OCI-LY3 (cell line): ENCODE measurements around the gene HCAR3.
"Not testable (repeated sequence)": the region's sequence is repeated elsewhere in the genome, so short reads cannot be mapped to it uniquely, and the experiment has no call there.

Experiments used
- H2AFZ ChIP-seq: fragments of 200-600, 300-600 bp; shearing (Covaris generic); 2 replicates; pipeline ENCODE4 v1.6.0; 2014; ENCODE audit warnings: antibody characterized with exemption, low read depth, low read length
- H3K27ac ChIP-seq: fragments of 200-600, 300-600 bp; sonication (generic); 2 replicates; pipeline ENCODE4 v1.5.1; 2014; ENCODE audit warnings: mild to moderate bottlenecking, low read length, moderate library complexity, mixed read lengths
- H3K27me3 ChIP-seq: fragments of 200-600, 300-600 bp; sonication (generic); 2 replicates; pipeline ENCODE4 v1.6.1; 2014; ENCODE audit warnings: low read depth, low read length, mixed read lengths
- H3K36me3 ChIP-seq: fragments of 200-600, 300-600 bp; sonication (generic); replicated peaks from 2 replicates; pipeline ENCODE3; 2014; ENCODE audit warnings: low read depth, low read length, mixed read lengths
- H3K4me1 ChIP-seq: fragments of 300-600, 200-600 bp; sonication (generic); 2 replicates; pipeline ENCODE4 v1.6.1; 2014; ENCODE audit warnings: low read length, mixed read lengths
- H3K4me2 ChIP-seq: fragments of 200-600, 300-600 bp; sonication (generic); 2 replicates; pipeline ENCODE4 v1.6.1; 2014; ENCODE audit warnings: low read length, mixed read lengths
- H3K4me3 ChIP-seq: fragments of 300-600, 200-600 bp; sonication (generic); 2 replicates; pipeline ENCODE4 v1.5.1; 2014; ENCODE audit warnings: antibody characterized with exemption, mild to moderate bottlenecking, low read length, moderate library complexity
- H3K79me2 ChIP-seq: fragments of 300-600, 200-600 bp; shearing (Covaris generic); 2 replicates; pipeline ENCODE4 v1.6.1; 2014; ENCODE audit warnings: mild to moderate bottlenecking, low read length, mixed read lengths
- H3K9ac ChIP-seq: fragments of 300-600, 200-600 bp; shearing (Covaris generic); 2 replicates; pipeline ENCODE4 v1.6.0; 2014; ENCODE audit warnings: mild to moderate bottlenecking, low read length, moderate library complexity
- H3K9me3 ChIP-seq: fragments of 200-600, 300-600 bp; shearing (Covaris generic); 2 replicates; pipeline ENCODE4 v1.6.1; 2014; ENCODE audit warnings: low read length, mixed read lengths; ENCODE audit not compliant: insufficient read depth
- H4K20me1 ChIP-seq: fragments of 200-600, 300-600 bp; sonication (generic); 2 replicates; pipeline ENCODE4 v1.6.1; 2016; ENCODE audit warnings: low read length, mixed read lengths; ENCODE audit not compliant: insufficient read depth
- CTCF ChIP-seq: fragments of 200-600, 300-600 bp; sonication (generic); IDR thresholded peaks from 2 replicates; pipeline ENCODE4 v1.5.1; 2014; ENCODE audit warnings: antibody characterized with exemption, low read length, low read depth
- EZH2phosphoT487 ChIP-seq: fragments of 200-600 bp; shearing (Covaris generic); IDR thresholded peaks from 2 replicates; pipeline ENCODE4 v1.6.1; 2018; ENCODE audit warnings: antibody characterized with exemption, mixed run types, low read depth

The HCAR3 gene

GRCh38 chr12:122752464-122753318, 36.1 kb upstream of the HCAR3 start, which contains the start of gene DENR:
Gene DENR (plus strand): TSS chr12:122752824. CDS start chr12:122753702, 878 bp downstream.
- Histone ChIP-seq H3K27me3 (no peaks in the 10 kb centered on the region), H3K4me3 (peak within 1 kb of the TSS; percentile 94), H3K4me2 (peak within 1 kb of the TSS; percentile 94), H3K4me1 (peaks cover 18% of the 10 kb centered on the region), H3K27ac (peak within 1 kb of the TSS; percentile 45), H2AFZ (peak within 1 kb of the TSS; percentile 66; the same call in 1 of the 2 replicates), H3K9me3 (no peaks in the 10 kb centered on the region), H3K36me3 (peaks cover 30% of the 10 kb centered on the region), H4K20me1 (no peaks in the 10 kb centered on the region), H3K79me2 (peaks cover 19% of the 10 kb centered on the region), H3K9ac (peak within 1 kb of the TSS; percentile 87)
- TF ChIP-seq EZH2phosphoT487 (no peak), CTCF (peak; percentile 90)

- not testable (repeated sequence) for H3K27me3 ChIP-seq, H4K20me1 ChIP-seq, H3K9ac ChIP-seq, H3K27ac ChIP-seq, H2AFZ ChIP-seq, H3K9me3 ChIP-seq, H3K4me3 ChIP-seq
- H3K4me1 ChIP-seq: peaks cover 18% of the 10 kb centered on the region
- H3K4me2 ChIP-seq: peak overlapping the region; percentile 63
- peaks cover 19% of the 10 kb centered on the region for H3K79me2 ChIP-seq
- peaks cover 16% of the 10 kb centered on the region for H3K36me3 ChIP-seq
Measured at GRCh38 chr12:122750781-122751515, 34.3 kb upstream of the HCAR3 start.

GRCh38 chr12:122749569-122750332, 33.1 kb upstream of the HCAR3 start:
- no peak overlapping the region for H3K4me2 ChIP-seq
- H3K27me3 ChIP-seq: no peaks in the 10 kb centered on the region
- peaks cover 19% of the 10 kb centered on the region for H3K79me2 ChIP-seq
- peaks cover 18% of the 10 kb centered on the region for H3K4me1 ChIP-seq
- peaks cover 9% of the 10 kb centered on the region for H3K36me3 ChIP-seq
- H3K9me3 ChIP-seq: no peaks in the 10 kb centered on the region
- no peak overlapping the region for H2AFZ ChIP-seq
- TF ChIP-seq CTCF (no peak), EZH2phosphoT487 (no peak)
- H3K9ac ChIP-seq: no peak overlapping the region
- no peaks in the 10 kb centered on the region for H4K20me1 ChIP-seq
- H3K4me3 ChIP-seq: no peak overlapping the region
- H3K27ac ChIP-seq: no peak overlapping the region

- no peak for TF ChIP-seq EZH2phosphoT487
- TF ChIP-seq CTCF: no peak
- Histone ChIP-seq H3K27ac (no peak overlapping the region), H2AFZ (no peak overlapping the region; the same call in 1 of the 2 replicates), H3K9me3 (no peaks in the 10 kb centered on the region), H3K4me3 (no peak overlapping the region), H4K20me1 (no peaks in the 10 kb centered on the region), H3K9ac (no peak overlapping the region), H3K4me2 (no peak overlapping the region), H3K4me1 (peaks cover 10% of the 10 kb centered on the region), H3K79me2 (no peaks in the 10 kb centered on the region), H3K36me3 (no peaks in the 10 kb centered on the region), H3K27me3 (no peaks in the 10 kb centered on the region)
Measured at GRCh38 chr12:122747224-122748135, 30.9 kb upstream of the HCAR3 start.
